CD4-positive, alpha-beta T cell treated with Interleukin-2 at 100 ng/mL for 4 hours (primary cell): ENCODE measurements around the gene DISP3.

Source experiments
- DNase-seq: peaks from one replicate; pipeline ENCODE4 v3.0.0-alpha.2; 2020; ENCODE audit warnings: low spot score

Gene DISP3

GRCh38 chr1:11515368-11516300, 36.7 kb downstream of the DISP3 start:
- no peak for DNase-seq

- DNase-seq: no peak
These were observed 38.1 kb downstream of the DISP3 start for GRCh38 chr1:11516961-11517635.

GRCh38 chr1:11518016-11518701, 39.2 kb downstream of the DISP3 start:
- no peak for DNase-seq

GRCh38 chr1:11518791-11519628, 40.1 kb downstream of the DISP3 start:
- DNase-seq: no peak

GRCh38 chr1:11519629-11520031, 40.7 kb downstream of the DISP3 start:
- no peak for DNase-seq

GRCh38 chr1:11520531-11521233, 41.7 kb downstream of the DISP3 start:
- DNase-seq: no peak

- no peak for DNase-seq
These were observed 42.8 kb downstream of the DISP3 start for GRCh38 chr1:11521582-11522399.

GRCh38 chr1:11522400-11523235, 43.7 kb downstream of the DISP3 start:
- DNase-seq: no peak

- no peak for DNase-seq
These were observed 44.3 kb downstream of the DISP3 start for GRCh38 chr1:11523261-11523660.

GRCh38 chr1:11523746-11524464, 45.0 kb downstream of the DISP3 start:
- no peak for DNase-seq

GRCh38 chr1:11524465-11525150, 45.7 kb downstream of the DISP3 start:
- no peak for DNase-seq

- DNase-seq: no peak
These were observed 46.2 kb downstream of the DISP3 start for GRCh38 chr1:11525151-11525505.

- DNase-seq: no peak
These were observed 46.6 kb downstream of the DISP3 start for GRCh38 chr1:11525516-11525915.

GRCh38 chr1:11526071-11526895, 47.3 kb downstream of the DISP3 start:
- no peak for DNase-seq

- DNase-seq: no peak
These were observed 48.8 kb downstream of the DISP3 start for GRCh38 chr1:11527541-11528452.

- no peak for DNase-seq
These were observed 49.8 kb downstream of the DISP3 start for GRCh38 chr1:11528611-11529261.
